ENCODE data around the gene CNDP2.

CNDP2 gene

DNA sequence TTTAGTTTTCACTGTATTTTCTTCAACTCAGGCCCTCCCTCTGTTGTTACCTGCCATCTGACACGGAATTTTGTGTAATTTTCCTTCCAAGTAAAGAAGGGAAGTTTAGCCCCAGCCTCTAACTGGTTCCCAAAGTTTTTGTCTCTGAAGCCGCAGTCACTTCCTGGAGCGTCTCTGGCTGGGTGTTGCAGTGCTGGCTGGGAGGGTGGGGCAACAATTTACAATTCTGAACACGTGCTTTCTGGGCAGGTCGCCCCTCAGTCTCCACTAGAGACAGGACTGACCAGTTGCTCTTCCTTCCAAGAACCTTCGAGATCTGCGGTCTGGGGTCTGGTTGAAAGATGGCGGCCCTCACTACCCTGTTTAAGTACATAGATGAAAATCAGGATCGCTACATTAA lies 3.5 kb downstream of the CNDP2 start:
- TF ChIP-seq, protein P1, sequence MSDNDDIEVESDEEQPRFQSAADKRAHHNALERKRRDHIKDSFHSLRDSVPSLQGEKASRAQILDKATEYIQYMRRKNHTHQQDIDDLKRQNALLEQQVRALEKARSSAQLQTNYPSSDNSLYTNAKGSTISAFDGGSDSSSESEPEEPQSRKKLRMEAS (IDR thresholded peaks at IDR 0.05), result peak; percentile 93
- TF ChIP-seq NFIC (IDR thresholded peaks at IDR 0.05) (0 out of 2 replicates have a peak, but pooled peaks have one; percentile 38), YY1 (IDR thresholded peaks at IDR 0.05; ENCODE audit: low read depth) (no peak), TEAD4 (IDR thresholded peaks at IDR 0.05) (0 out of 2 replicates have a peak, but pooled peaks have one; percentile 5)
- TF ChIP-seq, protein P2, sequence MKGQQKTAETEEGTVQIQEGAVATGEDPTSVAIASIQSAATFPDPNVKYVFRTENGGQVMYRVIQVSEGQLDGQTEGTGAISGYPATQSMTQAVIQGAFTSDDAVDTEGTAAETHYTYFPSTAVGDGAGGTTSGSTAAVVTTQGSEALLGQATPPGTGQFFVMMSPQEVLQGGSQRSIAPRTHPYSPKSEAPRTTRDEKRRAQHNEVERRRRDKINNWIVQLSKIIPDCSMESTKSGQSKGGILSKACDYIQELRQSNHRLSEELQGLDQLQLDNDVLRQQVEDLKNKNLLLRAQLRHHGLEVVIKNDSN (IDR thresholded peaks at IDR 0.05), result peak; percentile 82

DNA sequence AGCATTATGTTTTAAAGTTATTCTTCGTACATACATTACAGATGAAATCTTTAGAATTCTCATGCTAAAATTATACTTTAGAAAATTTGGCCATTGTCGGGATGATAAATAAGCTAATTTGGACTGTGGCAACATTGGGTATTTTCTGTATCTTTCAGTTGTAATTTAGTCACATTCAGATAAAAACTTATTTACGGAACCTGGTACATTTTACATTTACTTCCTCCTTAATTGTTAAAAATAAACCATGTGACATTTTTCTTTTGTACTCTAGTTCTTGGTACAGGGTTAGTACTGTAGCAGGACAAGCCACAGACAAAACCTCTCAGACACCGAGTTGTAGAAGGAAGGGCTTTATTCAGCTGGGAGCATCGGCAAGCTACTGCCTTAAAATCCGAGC lies 4.2 kb downstream of the CNDP2 start:
- TF ChIP-seq TEAD4 (IDR thresholded peaks at IDR 0.05) (no peak), TCF12 (IDR thresholded peaks at IDR 0.05; ENCODE audit: low read depth) (no peak), TAF1 (IDR thresholded peaks at IDR 0.05; ENCODE audit: low read depth) (no peak), CEBPB (IDR thresholded peaks at IDR 0.05) (no peak), ZBTB7A (IDR thresholded peaks at IDR 0.05; ENCODE audit: low read depth) (no peak), EP300 (IDR thresholded peaks at IDR 0.05; ENCODE audit: borderline replicate concordance) (no peak), YY1 (IDR thresholded peaks at IDR 0.05; ENCODE audit: low read depth) (no peak), EGR1 (IDR thresholded peaks at IDR 0.05) (no peak), FOXM1 (IDR thresholded peaks at IDR 0.05; ENCODE audit: borderline replicate concordance, low read depth) (no peak), NFIC (IDR thresholded peaks at IDR 0.05) (no peak), RAD21 (IDR thresholded peaks at IDR 0.05; ENCODE audit: low read depth) (no peak)
- TF ChIP-seq, protein P2 (IDR thresholded peaks at IDR 0.05), result no peak
- TF ChIP-seq, protein P1 (IDR thresholded peaks at IDR 0.05), result no peak
- TF ChIP-seq, protein P3, sequence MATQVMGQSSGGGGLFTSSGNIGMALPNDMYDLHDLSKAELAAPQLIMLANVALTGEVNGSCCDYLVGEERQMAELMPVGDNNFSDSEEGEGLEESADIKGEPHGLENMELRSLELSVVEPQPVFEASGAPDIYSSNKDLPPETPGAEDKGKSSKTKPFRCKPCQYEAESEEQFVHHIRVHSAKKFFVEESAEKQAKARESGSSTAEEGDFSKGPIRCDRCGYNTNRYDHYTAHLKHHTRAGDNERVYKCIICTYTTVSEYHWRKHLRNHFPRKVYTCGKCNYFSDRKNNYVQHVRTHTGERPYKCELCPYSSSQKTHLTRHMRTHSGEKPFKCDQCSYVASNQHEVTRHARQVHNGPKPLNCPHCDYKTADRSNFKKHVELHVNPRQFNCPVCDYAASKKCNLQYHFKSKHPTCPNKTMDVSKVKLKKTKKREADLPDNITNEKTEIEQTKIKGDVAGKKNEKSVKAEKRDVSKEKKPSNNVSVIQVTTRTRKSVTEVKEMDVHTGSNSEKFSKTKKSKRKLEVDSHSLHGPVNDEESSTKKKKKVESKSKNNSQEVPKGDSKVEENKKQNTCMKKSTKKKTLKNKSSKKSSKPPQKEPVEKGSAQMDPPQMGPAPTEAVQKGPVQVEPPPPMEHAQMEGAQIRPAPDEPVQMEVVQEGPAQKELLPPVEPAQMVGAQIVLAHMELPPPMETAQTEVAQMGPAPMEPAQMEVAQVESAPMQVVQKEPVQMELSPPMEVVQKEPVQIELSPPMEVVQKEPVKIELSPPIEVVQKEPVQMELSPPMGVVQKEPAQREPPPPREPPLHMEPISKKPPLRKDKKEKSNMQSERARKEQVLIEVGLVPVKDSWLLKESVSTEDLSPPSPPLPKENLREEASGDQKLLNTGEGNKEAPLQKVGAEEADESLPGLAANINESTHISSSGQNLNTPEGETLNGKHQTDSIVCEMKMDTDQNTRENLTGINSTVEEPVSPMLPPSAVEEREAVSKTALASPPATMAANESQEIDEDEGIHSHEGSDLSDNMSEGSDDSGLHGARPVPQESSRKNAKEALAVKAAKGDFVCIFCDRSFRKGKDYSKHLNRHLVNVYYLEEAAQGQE (IDR thresholded peaks at IDR 0.05; ENCODE audit: low read depth), result no peak

DNA sequence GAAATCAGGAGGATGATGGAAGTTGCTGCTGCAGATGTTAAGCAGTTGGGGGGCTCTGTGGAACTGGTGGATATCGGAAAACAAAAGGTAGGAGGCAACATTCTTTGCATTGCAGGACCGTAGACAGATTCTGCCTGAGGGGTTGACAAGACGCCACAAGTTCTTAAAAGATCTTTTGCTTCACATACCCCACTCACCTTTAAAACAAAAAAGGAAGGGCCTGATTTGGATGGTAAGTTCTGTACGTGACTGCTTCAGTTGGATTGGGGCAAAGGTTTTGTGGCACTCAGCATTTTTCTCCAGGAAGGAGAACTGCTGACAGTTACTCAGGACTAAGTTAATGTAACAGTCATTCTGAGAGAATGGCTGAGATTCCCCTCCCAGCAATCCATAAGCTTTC lies 5.2 kb downstream of the CNDP2 start:
- TF ChIP-seq NFIC (IDR thresholded peaks at IDR 0.05), result no peak

DNA sequence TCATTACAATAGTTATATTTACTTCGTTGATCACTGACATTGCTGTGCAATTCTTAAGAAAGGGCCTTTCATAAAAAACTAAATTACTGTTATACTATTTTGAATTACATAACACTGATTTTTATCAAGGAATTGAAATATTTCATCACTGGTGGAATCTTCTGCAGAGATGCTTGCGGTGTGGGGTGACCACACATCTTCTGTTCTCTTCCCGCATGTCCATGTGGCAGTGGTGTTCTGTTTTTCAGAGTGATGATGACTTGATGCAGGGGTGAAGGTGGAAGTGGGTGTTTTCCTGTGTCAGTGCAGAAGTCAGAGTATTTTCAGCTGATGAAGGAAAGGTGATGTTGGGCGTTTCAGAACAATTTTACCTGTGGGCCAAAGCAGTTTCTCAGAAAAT lies 7.0 kb downstream of the CNDP2 start:
- TF ChIP-seq TCF12 (IDR thresholded peaks at IDR 0.05; ENCODE audit: low read depth) (no peak), TEAD4 (IDR thresholded peaks at IDR 0.05) (no peak), RAD21 (IDR thresholded peaks at IDR 0.05; ENCODE audit: low read depth) (no peak), EGR1 (IDR thresholded peaks at IDR 0.05) (no peak), CEBPB (IDR thresholded peaks at IDR 0.05) (no peak)

DNA sequence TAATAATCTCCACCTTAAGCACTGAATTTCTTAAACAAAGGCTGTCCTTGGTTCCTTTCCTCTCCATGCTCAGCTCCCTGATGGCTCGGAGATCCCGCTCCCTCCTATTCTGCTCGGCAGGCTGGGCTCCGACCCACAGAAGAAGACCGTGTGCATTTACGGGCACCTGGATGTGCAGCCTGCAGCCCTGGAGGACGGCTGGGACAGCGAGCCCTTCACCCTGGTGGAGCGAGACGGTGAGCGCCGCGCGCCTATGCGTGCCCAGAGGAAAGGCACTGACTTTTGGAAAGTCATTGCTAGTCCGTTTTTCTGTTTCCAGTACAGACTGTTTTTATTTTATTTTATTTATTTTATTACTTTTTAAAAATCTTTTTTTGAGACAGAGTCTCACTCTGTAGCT lies 9.6 kb downstream of the CNDP2 start:
- TF ChIP-seq NFIC (IDR thresholded peaks at IDR 0.05) (no peak), CREB1 (IDR thresholded peaks at IDR 0.05; ENCODE audit: low read depth) (no peak), TAF1 (IDR thresholded peaks at IDR 0.05; ENCODE audit: low read depth) (no peak), CEBPB (IDR thresholded peaks at IDR 0.05) (no peak), YY1 (IDR thresholded peaks at IDR 0.05; ENCODE audit: low read depth) (no peak), EP300 (IDR thresholded peaks at IDR 0.05; ENCODE audit: borderline replicate concordance) (no peak), TEAD4 (IDR thresholded peaks at IDR 0.05) (no peak), TCF12 (IDR thresholded peaks at IDR 0.05; ENCODE audit: low read depth) (no peak), RAD21 (IDR thresholded peaks at IDR 0.05; ENCODE audit: low read depth) (no peak), FOXM1 (IDR thresholded peaks at IDR 0.05; ENCODE audit: borderline replicate concordance, low read depth) (no peak), EGR1 (IDR thresholded peaks at IDR 0.05) (no peak), ZBTB7A (IDR thresholded peaks at IDR 0.05; ENCODE audit: low read depth) (no peak)
- TF ChIP-seq, protein P2 (IDR thresholded peaks at IDR 0.05), result no peak
- TF ChIP-seq, protein P3 (IDR thresholded peaks at IDR 0.05; ENCODE audit: low read depth), result no peak
- TF ChIP-seq, protein P1 (IDR thresholded peaks at IDR 0.05), result no peak

DNA sequence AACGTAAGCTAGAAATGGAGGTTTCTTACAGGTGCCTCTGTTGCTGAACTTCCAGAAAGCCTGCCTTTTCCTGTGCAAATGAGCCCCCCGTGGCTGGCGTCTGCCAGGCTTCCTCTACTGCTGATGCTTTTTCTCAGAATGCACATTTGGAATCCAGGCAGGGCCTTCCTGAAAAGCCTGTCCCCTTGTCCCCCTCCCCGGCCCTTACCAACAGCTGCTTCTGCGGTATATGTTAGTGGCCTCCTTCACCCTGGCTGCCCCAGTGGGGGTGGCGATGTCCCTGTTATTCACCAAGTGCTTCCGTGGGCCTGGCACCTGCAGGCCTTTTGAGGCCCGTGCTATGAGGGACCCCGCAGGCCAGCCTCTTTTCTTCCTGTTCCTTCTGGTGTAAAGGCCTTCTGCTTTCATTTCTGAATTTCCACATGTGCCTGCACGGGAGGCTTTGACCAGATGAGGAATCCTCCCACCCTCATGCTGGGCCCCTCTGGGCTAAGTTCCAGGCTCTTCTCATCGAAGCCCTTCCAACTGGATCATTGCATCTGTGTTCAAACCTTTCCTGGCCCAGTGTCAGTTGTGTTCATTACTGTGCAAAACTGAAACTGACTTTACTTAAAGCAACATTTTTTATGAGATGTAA lies 10.4 kb downstream of the CNDP2 start:
- TF ChIP-seq EP300 (IDR thresholded peaks at IDR 0.05; ENCODE audit: borderline replicate concordance) (no peak), TEAD4 (IDR thresholded peaks at IDR 0.05) (no peak), RAD21 (IDR thresholded peaks at IDR 0.05; ENCODE audit: low read depth) (no peak), FOXM1 (IDR thresholded peaks at IDR 0.05; ENCODE audit: borderline replicate concordance, low read depth) (no peak), ZBTB7A (IDR thresholded peaks at IDR 0.05; ENCODE audit: low read depth) (no peak), CEBPB (IDR thresholded peaks at IDR 0.05) (no peak), NFIC (IDR thresholded peaks at IDR 0.05) (no peak), YY1 (IDR thresholded peaks at IDR 0.05; ENCODE audit: low read depth) (no peak), EGR1 (IDR thresholded peaks at IDR 0.05) (no peak), CREB1 (IDR thresholded peaks at IDR 0.05; ENCODE audit: low read depth) (no peak), TAF1 (IDR thresholded peaks at IDR 0.05; ENCODE audit: low read depth) (no peak), TCF12 (IDR thresholded peaks at IDR 0.05; ENCODE audit: low read depth) (no peak)
- TF ChIP-seq, protein P3 (IDR thresholded peaks at IDR 0.05; ENCODE audit: low read depth), result no peak
- TF ChIP-seq, protein P1 (IDR thresholded peaks at IDR 0.05), result no peak
- TF ChIP-seq, protein P2 (IDR thresholded peaks at IDR 0.05), result no peak

Measured in Ishikawa (cell line).